CD14-positive monocyte (primary cell): Measurements from ENCODE around the gene TBC1D5. TPM values are rescaled to one million over a fixed set of nuclear protein-coding genes. Genes with fewer than 3 reads are reported as not detected.

Source experiments
- DNase-seq, 3 donors: peaks; one replicate each; pipeline ENCODE4 v3.0.0-alpha.2; 2011 to 2022
- H2AFZ ChIP-seq: 2 replicates; pipeline ENCODE4 v1.6.0; 2012; ENCODE audit warnings: mild to moderate bottlenecking, low read depth, low read length, inconsistent platforms; ENCODE audit not compliant: insufficient read depth, poor library complexity, severe bottlenecking
- H3K27ac ChIP-seq, 2 donors: 1 replicate in 1 of 2; 2 replicates in 1 of 2; pipeline ENCODE4 v1.5.1; 2012 to 2013; ENCODE audit warnings: low read length in 2 of 2, control low read depth in 1 of 2, inconsistent platforms in 1 of 2, low read depth in 1 of 2, mild to moderate bottlenecking in 1 of 2
- H3K27me3 ChIP-seq, 2 donors: one replicate each; pipeline versions ENCODE4 v1.6.0 to v1.6.1; 2011 to 2013; ENCODE audit warnings: low read length in 2 of 2; ENCODE audit not compliant: control insufficient read depth in 2 of 2, insufficient read depth in 2 of 2
- H3K36me3 ChIP-seq, 2 donors: replicated peaks in 1 of 2; 1 replicate in 1 of 2; 2 replicates in 1 of 2; pipeline versions ENCODE4 v1.5.1 to v1.6.1; 2012 to 2013; ENCODE audit warnings: low read length in 2 of 2, control low read depth in 1 of 2, inconsistent platforms in 1 of 2, mild to moderate bottlenecking in 1 of 2; ENCODE audit not compliant: insufficient read depth in 2 of 2, control insufficient read depth in 1 of 2
- H3K4me1 ChIP-seq, 2 donors: 1 replicate in 1 of 2; 2 replicates in 1 of 2; pipeline versions ENCODE4 v1.5.1 to v1.6.1; 2012 to 2013; ENCODE audit warnings: low read length in 2 of 2, control low read depth in 1 of 2, inconsistent platforms in 1 of 2, mild to moderate bottlenecking in 1 of 2, moderate library complexity in 1 of 2; ENCODE audit not compliant: insufficient read depth in 2 of 2, control insufficient read depth in 1 of 2
- H3K4me2 ChIP-seq: replicated peaks from 2 replicates; pipeline ENCODE3; 2012; ENCODE audit warnings: low read length, moderate library complexity, mild to moderate bottlenecking; ENCODE audit not compliant: poor library complexity, severe bottlenecking; ENCODE audit errors: extremely low read depth
- H3K4me3 ChIP-seq, 3 experiments: fragments of 200-600 bp in 1 of 3; sonication (generic) in 1 of 3; replicated peaks in 1 of 3; 1 replicate in 2 of 3; 2 replicates in 1 of 3; pipeline ENCODE4 v1.5.1; 2011 to 2013; ENCODE audit warnings: low read length in 3 of 3, mild to moderate bottlenecking in 3 of 3, control low read depth in 2 of 3, low read depth in 2 of 3, inconsistent platforms in 1 of 3, moderate library complexity in 1 of 3
- H3K79me2 ChIP-seq: 2 replicates; pipeline ENCODE4 v1.6.0; 2012; ENCODE audit warnings: mild to moderate bottlenecking, control low read depth, inconsistent platforms, low read length, moderate library complexity; ENCODE audit not compliant: insufficient read depth
- H3K9ac ChIP-seq: 2 replicates; pipeline ENCODE4 v1.6.0; 2017; ENCODE audit warnings: low read length, mild to moderate bottlenecking; ENCODE audit not compliant: insufficient read depth, poor library complexity, severe bottlenecking
- H3K9me3 ChIP-seq, 2 donors: replicated peaks in 1 of 2; 1 replicate in 1 of 2; 2 replicates in 1 of 2; pipeline versions ENCODE4 v1.5.1 to v1.6.1; 2012 to 2013; ENCODE audit warnings: low read length in 2 of 2, control low read depth in 1 of 2; ENCODE audit not compliant: control insufficient read depth in 1 of 2, insufficient read depth in 1 of 2
- H4K20me1 ChIP-seq: 2 replicates; pipeline ENCODE4 v1.6.0; 2012; ENCODE audit warnings: mild to moderate bottlenecking, low read length, control low read depth, moderate library complexity; ENCODE audit not compliant: insufficient read depth
- H3K27ac Mint-ChIP-seq, 7 donors: one replicate each; pipeline ENCODE4 v1.8.0; 2020; ENCODE audit warnings: mild to moderate bottlenecking in 7 of 7, mixed read lengths in 7 of 7, moderate library complexity in 6 of 7, inconsistent platforms in 2 of 7
- H3K27me3 Mint-ChIP-seq, 3 donors: one replicate each; pipeline ENCODE4 v1.8.0; 2021 to 2022; ENCODE audit warnings: low read depth in 3 of 3, mild to moderate bottlenecking in 3 of 3, mixed read lengths in 3 of 3, moderate library complexity in 3 of 3, inconsistent platforms in 1 of 3
- H3K36me3 Mint-ChIP-seq, 2 donors: one replicate each; pipeline ENCODE4 v1.8.0; 2020; ENCODE audit warnings: mixed read lengths in 2 of 2, inconsistent platforms in 1 of 2, mild to moderate bottlenecking in 1 of 2
- H3K4me1 Mint-ChIP-seq: one replicate; pipeline ENCODE4 v1.8.0; 2020; ENCODE audit warnings: mild to moderate bottlenecking, mixed read lengths
- H3K4me3 Mint-ChIP-seq, 2 donors: one replicate each; pipeline ENCODE4 v1.8.0; 2020; ENCODE audit warnings: mild to moderate bottlenecking in 2 of 2, mixed read lengths in 2 of 2, moderate library complexity in 1 of 2
- H3K9me3 Mint-ChIP-seq, 7 donors: one replicate each; pipeline ENCODE4 v1.8.0; 2020 to 2022; ENCODE audit warnings: mixed read lengths in 7 of 7, mild to moderate bottlenecking in 6 of 7, moderate library complexity in 6 of 7, inconsistent platforms in 2 of 7
- WGBS: methylation state at CpG from one replicate; pipeline ENCODE4 v1.1.5; 2013; ENCODE audit warnings: missing lambda C conversion rate; ENCODE audit not compliant: insufficient coverage; 5-methylcytosine and 5-hydroxymethylcytosine counted together
- intact Hi-C, 2 donors: fragments of 100-400 bp; cut with micrococcal nuclease; formaldehyde crosslinking; loops; one replicate each; pipeline versions ENCODE4 v1.15.0 to v1.15.1; 2023
- polyA plus RNA-seq, 3 donors: library from polyadenylated mRNA; depleted of rRNA in 1 of 3; unstranded in 2 of 3; stranded (reverse) in 1 of 3; fragments of 300-500 nt in 2 of 3; fragments of >200 nt in 1 of 3; fragmentation: Illumina TruSeq in 2 of 3; gene quantifications; 1 replicate in 2 of 3; 2 replicates in 1 of 3; pipeline ENCODE4 v1.2.3, GENCODE V29; 2012 to 2021
- TF ChIP-seq, protein P1 (sequence below): fragments of 200-600 bp; IDR thresholded peaks from one replicate; pipeline ENCODE4 v1.8.0; 2022; ENCODE audit warnings: antibody characterized with exemption, mild to moderate bottlenecking

The TBC1D5 gene
- polyA plus RNA-seq, 3 donors: 17.6 to 35.3 (median 21.0) TPM

DNA sequence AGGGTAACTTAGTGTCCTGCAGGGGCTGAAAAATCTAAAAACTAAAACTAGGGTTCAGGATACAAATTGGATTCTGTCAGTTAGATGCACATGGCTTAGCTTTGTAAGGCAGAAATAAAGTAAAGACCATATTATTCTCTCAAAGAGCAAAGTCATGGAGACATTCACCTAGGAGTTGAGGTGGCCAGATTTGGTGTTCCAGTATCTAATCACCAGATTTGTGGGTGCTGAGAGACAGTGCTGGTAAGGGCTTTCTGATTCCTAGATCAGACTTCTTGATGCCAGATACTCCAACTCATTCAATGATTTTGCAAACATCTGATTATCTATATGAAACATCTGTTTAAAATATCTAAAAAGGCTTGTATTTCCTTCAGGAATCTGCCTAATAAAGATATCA is 28.3 kb upstream of the TBC1D5 start:
- H3K4me3 Mint-ChIP-seq: no peak overlapping the region
- H3K9ac ChIP-seq: no peak overlapping the region
- H3K4me1 Mint-ChIP-seq: peaks cover 4% of the 10 kb centered on the region
- H3K79me2 ChIP-seq: no peaks in the 10 kb centered on the region
- DNase-seq: no peak
- no peaks in the 10 kb centered on the region for H4K20me1 ChIP-seq
- no peak overlapping the region for H3K4me3 ChIP-seq
- peaks cover 0 to 4% (median 1%) of the 10 kb centered on the region in 3 donors for H3K27me3 Mint-ChIP-seq
- peaks cover 0 to 9% of the 10 kb centered on the region in 2 donors for H3K9me3 ChIP-seq
- no peak overlapping the region for H2AFZ ChIP-seq
- TF ChIP-seq, protein P1, sequence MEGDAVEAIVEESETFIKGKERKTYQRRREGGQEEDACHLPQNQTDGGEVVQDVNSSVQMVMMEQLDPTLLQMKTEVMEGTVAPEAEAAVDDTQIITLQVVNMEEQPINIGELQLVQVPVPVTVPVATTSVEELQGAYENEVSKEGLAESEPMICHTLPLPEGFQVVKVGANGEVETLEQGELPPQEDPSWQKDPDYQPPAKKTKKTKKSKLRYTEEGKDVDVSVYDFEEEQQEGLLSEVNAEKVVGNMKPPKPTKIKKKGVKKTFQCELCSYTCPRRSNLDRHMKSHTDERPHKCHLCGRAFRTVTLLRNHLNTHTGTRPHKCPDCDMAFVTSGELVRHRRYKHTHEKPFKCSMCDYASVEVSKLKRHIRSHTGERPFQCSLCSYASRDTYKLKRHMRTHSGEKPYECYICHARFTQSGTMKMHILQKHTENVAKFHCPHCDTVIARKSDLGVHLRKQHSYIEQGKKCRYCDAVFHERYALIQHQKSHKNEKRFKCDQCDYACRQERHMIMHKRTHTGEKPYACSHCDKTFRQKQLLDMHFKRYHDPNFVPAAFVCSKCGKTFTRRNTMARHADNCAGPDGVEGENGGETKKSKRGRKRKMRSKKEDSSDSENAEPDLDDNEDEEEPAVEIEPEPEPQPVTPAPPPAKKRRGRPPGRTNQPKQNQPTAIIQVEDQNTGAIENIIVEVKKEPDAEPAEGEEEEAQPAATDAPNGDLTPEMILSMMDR: no peak
- no peaks in the 10 kb centered on the region for H3K36me3 ChIP-seq
- H3K27ac ChIP-seq: no peak overlapping the region
- no peaks in the 10 kb centered on the region for H3K36me3 Mint-ChIP-seq
- H3K4me1 ChIP-seq: no peaks in the 10 kb centered on the region
- H3K27ac Mint-ChIP-seq: no peak overlapping the region
- intact Hi-C loops: no loop called here
- H3K27me3 ChIP-seq: no peaks in the 10 kb centered on the region
- no peak overlapping the region for H3K4me2 ChIP-seq
- peaks cover 0 to 12% (median 7%) of the 10 kb centered on the region in 7 donors for H3K9me3 Mint-ChIP-seq

DNA sequence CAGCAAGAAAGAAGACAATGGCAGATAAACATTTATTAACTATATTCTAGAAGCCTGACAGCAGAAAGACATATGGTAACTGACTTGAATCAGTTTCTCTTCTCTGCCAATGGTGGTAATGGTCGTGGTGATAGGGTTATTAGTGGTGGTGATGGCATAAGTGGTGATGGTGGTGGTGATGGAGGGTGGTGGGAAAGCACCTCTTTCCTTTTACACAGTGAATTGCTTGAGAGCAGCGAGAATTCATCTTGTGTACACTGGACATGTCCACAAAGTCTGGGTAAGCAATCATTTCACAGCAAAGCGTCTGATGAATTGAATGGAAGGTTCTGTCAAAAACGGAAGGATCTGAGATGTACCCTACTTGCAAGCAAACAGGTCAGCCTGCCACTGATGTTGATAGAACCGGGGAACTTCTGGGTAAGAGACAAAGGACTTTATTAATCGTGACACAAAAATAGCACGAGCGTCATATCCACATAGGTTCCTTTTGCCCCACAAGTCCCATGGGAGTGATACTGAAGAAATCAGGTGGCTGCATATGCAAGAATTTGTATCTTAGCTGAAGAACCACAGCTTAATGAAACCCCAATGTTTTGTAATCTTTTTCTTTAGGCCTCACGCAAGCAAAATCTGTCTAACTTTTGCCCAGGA is 23.5 kb upstream of the TBC1D5 start:
- no peaks in the 10 kb centered on the region for H3K27me3 ChIP-seq
- no peak overlapping the region for H2AFZ ChIP-seq
- peaks cover 0 to 2% (median 0%) of the 10 kb centered on the region in 7 donors for H3K9me3 Mint-ChIP-seq
- intact Hi-C loops: no loop called here
- H3K4me2 ChIP-seq: no peak overlapping the region
- no peaks in the 10 kb centered on the region for H4K20me1 ChIP-seq
- H3K9me3 ChIP-seq: no peaks in the 10 kb centered on the region
- no peak overlapping the region for H3K27ac Mint-ChIP-seq
- H3K27ac ChIP-seq: no peak overlapping the region
- WGBS: 100% methylated on average over 2 of the region's 9 CpGs
- no peaks in the 10 kb centered on the region for H3K79me2 ChIP-seq
- no peak overlapping the region for H3K9ac ChIP-seq
- no peaks in the 10 kb centered on the region for H3K4me1 ChIP-seq
- no peak overlapping the region for H3K4me3 ChIP-seq
- no peaks in the 10 kb centered on the region for H3K36me3 Mint-ChIP-seq
- H3K4me3 Mint-ChIP-seq: no peak overlapping the region
- peaks cover 0 to 4% (median 0%) of the 10 kb centered on the region in 3 donors for H3K27me3 Mint-ChIP-seq
- DNase-seq: no peak
- no peaks in the 10 kb centered on the region for H3K4me1 Mint-ChIP-seq
- no peaks in the 10 kb centered on the region for H3K36me3 ChIP-seq
- TF ChIP-seq, protein P1: no peak
